Embryonic facial prominence (tissue), 1 donor: ENCODE measurements around the gene NLGN1.

Experiments used
- DNase-seq: peaks from one replicate; pipeline ENCODE4 v3.0.0-alpha.2; 2016; ENCODE audit errors: extremely low spot score

The NLGN1 gene

GRCh38 chr3:173986861-173987410 lies 589.4 kb downstream of the NLGN1 start:
- no peak for DNase-seq

GRCh38 chr3:173988909-173989308 lies 591.4 kb downstream of the NLGN1 start:
- no peak for DNase-seq

DNA sequence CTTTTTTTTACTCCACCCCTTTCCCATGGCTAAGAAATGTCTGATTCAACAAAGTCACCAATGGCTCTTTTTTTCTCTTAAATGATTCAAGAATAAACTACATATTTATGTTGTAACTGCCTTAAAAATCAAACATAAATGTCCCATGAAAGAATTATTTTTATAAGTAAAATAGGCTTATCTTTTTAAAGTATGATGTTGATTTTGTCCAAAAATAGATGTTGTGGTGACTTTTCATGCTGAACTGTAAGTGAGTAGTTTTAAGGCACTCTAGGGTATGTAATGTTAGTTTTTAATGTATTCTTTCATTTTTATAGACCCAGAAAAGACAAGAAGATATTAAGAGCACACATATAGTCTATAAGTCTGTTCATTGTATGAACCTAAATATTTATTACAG lies 594.9 kb downstream of the NLGN1 start:
- DNase-seq, result no peak

DNA sequence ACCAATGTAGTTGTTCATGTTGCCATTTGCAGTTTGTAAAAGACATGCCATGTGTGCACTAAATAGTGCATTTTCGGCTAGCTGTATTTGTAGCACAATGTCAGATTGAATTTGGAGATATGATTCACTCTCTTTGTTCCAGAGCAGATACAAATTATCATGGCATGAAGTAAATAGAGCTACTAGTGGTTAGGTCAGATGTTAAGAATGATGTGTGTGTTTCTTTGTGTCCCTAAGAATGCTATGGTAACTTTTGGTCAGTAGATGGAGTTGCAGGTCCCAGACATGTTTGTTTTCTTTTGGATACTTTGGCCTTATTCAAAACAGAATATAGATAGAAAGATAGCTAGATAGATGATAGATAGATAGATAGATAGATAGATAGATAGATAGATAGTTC lies 595.8 kb downstream of the NLGN1 start:
- no peak for DNase-seq

DNA sequence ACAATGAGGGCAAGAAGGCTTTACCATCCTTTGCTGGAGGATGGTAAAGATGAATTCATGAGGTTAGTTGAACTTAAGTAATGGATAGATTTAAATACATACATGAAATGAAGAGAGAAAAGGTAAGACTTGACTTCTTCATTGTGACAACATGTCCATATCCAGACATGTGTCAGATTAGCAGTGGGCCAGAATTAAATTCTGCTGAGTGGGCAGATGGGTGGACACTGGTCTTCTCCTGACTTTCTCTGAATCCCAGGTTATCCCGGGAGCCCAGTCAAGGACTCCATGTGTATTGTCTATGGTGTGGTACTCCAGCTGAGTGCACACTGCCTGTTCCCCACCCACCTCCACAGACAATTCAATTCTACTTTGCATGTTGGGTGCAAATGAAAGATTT lies 603.1 kb downstream of the NLGN1 start:
- DNase-seq, result no peak

- DNase-seq, result no peak
Measured at GRCh38 chr3:174002543-174002942, 605.0 kb downstream of the NLGN1 start.

GRCh38 chr3:174010907-174011306 lies 613.4 kb downstream of the NLGN1 start:
- DNase-seq, result no peak

DNA sequence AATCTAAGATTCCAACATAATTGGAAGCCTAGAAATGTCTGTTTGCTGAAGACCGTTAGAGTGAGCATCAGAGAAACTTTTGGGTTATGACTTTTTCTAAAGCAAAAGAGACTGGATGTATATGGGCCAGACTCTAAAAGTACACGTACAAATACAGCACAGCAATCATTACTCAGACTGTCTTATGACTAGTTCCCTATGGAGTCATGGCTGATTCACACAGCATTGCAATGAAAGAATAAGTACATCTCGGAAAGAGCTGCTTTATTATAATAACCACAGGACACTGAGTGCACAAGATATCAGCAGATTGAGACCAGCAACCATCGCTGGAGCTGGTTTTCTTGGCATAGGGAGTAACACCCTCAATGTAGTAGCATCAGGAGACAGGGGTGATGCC lies 618.6 kb downstream of the NLGN1 start:
- DNase-seq, result no peak

- DNase-seq, result no peak
Measured at GRCh38 chr3:174020156-174020555, 622.6 kb downstream of the NLGN1 start.

- DNase-seq, result no peak
Measured at GRCh38 chr3:174023421-174023820, 625.9 kb downstream of the NLGN1 start.

DNA sequence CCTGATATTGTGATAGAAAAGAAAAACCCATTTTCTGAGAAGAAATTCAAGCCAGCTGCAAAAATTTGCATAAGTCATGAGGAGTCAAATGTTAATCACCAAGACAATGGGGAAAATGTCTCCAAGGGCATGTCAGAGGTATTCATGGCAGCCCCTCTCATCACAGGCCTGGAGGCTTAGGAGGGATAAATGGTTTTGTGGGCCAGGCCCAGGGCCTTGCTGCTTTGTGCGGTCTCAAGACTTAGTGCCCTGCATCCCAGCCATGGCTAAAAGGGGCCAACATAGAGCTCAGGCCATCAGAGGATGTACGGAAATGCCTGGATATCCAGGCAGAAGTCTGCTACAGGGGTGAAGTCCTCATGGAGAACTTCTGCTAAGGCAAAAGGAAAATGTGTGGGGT lies 631.1 kb downstream of the NLGN1 start:
- no peak for DNase-seq

DNA sequence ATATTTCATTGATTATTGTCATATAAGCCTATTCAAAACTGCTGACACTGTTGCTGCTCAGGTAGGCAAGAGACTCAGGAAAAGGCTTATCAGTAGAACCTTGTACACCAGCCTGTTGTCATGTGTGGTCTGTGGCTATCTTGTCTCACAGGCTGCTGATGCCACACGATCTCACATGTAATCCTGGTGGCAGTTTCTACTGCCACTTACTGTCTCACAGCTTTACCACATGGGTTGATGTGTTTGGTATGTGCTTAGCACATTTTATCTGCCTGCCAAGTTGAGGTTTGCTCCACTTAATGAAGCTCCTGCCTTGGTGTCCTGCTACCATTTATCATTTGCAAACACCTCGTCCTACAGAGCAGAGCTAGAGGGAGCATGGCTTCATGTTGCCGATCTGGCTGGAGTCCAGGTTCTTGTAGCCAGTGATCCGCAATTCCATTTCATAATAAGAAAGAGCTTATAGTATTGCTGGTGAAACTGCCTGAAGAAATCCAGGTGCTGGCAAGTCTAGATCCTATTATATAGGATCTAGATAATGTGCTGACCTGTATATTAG lies 637.9 kb downstream of the NLGN1 start:
- DNase-seq, result no peak

GRCh38 chr3:174046311-174046710 lies 648.8 kb downstream of the NLGN1 start:
- DNase-seq, result no peak

DNA sequence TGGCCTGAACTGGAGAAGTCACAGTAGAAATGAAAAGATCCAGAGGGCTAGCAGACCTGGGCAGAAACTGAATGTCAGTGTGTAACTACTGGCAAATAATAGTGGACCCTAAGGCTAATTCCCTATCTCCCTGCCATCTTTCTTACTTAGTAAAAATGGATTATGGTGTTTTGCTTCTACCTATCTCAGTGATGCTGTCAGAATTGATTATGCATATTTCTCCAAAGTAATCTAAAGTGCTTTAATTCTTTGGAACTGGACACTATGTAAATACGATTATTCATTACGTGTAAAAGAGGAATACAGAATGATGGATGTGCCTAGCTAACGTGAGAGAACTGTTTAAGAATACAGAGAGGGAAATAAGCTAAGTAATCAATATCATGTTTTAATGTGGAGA lies 651.9 kb downstream of the NLGN1 start:
- DNase-seq, result no peak

GRCh38 chr3:174051191-174051590 lies 653.6 kb downstream of the NLGN1 start:
- DNase-seq, result no peak

- DNase-seq, result no peak
Measured at GRCh38 chr3:174058804-174059203, 661.3 kb downstream of the NLGN1 start.

- DNase-seq, result no peak
Measured at GRCh38 chr3:174060431-174060830, 662.9 kb downstream of the NLGN1 start.

DNA sequence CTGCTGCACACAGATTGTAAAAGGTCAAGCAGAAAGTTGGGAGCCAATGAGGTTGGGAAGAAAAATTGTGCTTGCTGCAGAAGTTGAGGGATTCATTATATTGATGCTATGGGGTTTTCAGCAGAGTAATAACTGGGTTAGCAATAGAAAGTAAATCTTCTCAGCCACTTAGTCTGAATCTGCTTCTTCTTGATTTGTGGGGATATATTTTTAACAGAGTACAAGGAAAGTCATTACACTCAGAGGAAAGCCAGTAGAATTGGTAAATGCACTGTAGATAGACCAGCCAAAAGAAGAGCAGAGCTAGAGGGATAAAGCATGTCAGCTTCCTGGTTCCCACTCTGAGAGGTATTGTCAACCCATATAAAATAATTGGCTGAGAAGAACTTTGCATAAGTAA lies 663.6 kb downstream of the NLGN1 start:
- no peak for DNase-seq

DNA sequence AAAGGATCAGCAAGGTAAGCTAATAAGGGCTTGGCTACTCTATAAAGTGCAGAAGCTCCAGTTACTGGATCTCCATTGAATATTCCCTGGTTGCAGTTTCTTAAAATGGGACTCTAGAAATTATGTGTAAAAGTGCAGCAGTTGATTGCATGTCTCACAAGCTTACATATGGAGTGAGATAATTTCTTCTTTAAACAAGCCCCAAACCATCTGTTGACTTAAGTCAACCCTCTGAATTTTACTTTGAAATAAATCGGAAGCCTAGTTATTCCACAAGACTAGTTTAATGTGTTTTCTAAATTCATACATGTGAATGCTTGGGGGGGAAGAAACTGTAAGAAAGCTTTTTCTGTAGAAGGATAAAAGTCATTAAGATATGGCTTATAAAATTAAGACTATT lies 664.2 kb downstream of the NLGN1 start:
- no peak for DNase-seq

- DNase-seq, result no peak
Measured at GRCh38 chr3:174062923-174063322, 665.4 kb downstream of the NLGN1 start.

DNA sequence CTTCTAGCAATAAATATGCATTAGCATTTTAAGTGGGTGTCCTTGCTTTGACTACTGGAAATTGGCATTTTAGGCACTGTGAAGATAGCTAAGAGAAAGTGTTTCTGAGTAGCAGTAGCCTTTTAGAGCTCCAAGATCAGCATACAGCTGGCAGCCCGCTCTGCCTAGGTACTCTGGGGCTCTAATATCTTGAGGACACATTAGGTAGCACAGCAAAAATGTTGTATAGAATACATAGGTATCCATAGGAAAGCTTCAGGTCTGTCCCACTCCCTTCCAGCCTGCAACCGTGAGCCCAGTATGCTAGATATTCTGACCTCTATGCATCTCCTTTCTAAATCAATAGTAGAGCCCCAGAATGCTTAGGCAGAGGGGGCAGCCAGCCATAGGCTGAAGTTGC lies 670.5 kb downstream of the NLGN1 start:
- no peak for DNase-seq

DNA sequence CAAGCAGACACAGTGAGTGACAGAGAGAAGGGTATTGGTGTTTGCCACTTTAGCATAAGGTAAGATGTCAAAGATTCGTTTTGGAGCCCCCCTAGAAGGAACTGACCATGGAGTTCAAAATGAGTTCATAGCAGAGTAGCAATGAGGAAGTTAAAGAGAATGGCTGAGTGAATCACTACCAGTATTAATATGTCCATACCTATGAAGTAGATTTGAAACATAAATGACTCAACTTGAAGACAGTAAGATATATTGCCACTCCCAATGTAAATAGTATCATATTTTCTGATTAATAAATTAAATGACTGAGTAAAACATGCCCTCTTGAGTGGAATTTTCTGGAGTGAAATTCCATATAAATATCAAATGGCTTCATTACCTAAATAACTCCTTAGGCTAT lies 675.1 kb downstream of the NLGN1 start:
- DNase-seq, result no peak

- no peak for DNase-seq
Measured at GRCh38 chr3:174083706-174084105, 686.2 kb downstream of the NLGN1 start.

- no peak for DNase-seq
Measured at GRCh38 chr3:174089592-174089991, 692.0 kb downstream of the NLGN1 start.
